K562 (cell line): Measurements from ENCODE around the gene TRIM44. TPM values are rescaled to one million over a fixed set of nuclear protein-coding genes. Genes with fewer than 3 reads are reported as not detected.

Experiments used
- ATF4 ChIP-seq: fragments of 450-650 bp; formaldehyde crosslinking; IDR thresholded peaks from 2 replicates; pipeline ENCODE4 v1.4.0; 2022; ENCODE audit warnings: mild to moderate bottlenecking, moderate library complexity
- ATF7 ChIP-seq: fragments of 450-650 bp; IDR thresholded peaks from 2 replicates; pipeline ENCODE4 v1.7.1; 2014; ENCODE audit warnings: mild to moderate bottlenecking, moderate library complexity
- CEBPG ChIP-seq, 3 experiments: fragments of 200-800 bp in 1 of 3; sonication (Bioruptor generic) in 1 of 3; sonication (generic) in 1 of 3; formaldehyde crosslinking in 1 of 3; IDR thresholded peaks in 2 of 3; conservative IDR thresholded peaks in 1 of 3; 2 replicates each; pipeline versions ENCODE4 v1.6.1 to v1.8.0; 2016 to 2022; ENCODE audit warnings: missing compliant biosample characterization in 2 of 3, missing genetic modification characterization in 2 of 3, mild to moderate bottlenecking in 1 of 3, missing genetic modification reagents in 1 of 3
- CUX1 ChIP-seq: fragments of 200-800 bp; sonication (Bioruptor generic); IDR thresholded peaks from 2 replicates; pipeline ENCODE4 v1.6.1; 2016; ENCODE audit warnings: missing genetic modification characterization, missing compliant biosample characterization
- ETS2 ChIP-seq: IDR thresholded peaks from 2 replicates; pipeline ENCODE4 v1.6.1; 2016; ENCODE audit warnings: borderline replicate concordance, missing genetic modification characterization, mild to moderate bottlenecking, moderate library complexity, missing compliant biosample characterization; ENCODE audit not compliant: poor library complexity, severe bottlenecking
- FOXJ2 ChIP-seq: fragments of 200-800 bp; sonication (Bioruptor generic); IDR thresholded peaks from 2 replicates; pipeline ENCODE4 v1.6.1; 2016; ENCODE audit warnings: missing genetic modification characterization, missing compliant biosample characterization
- HDAC2 ChIP-seq: fragments of 450-650 bp; IDR thresholded peaks from 2 replicates; pipeline ENCODE4 v1.6.1; 2016; ENCODE audit warnings: mild to moderate bottlenecking
- HDAC3 ChIP-seq: fragments of 450-650 bp; IDR thresholded peaks from 2 replicates; pipeline ENCODE4 v1.6.1; 2018; ENCODE audit warnings: borderline replicate concordance, mild to moderate bottlenecking, moderate library complexity; ENCODE audit not compliant: partially characterized antibody
- HEY1 ChIP-seq: fragments of 250-450 bp; sonication (Bioruptor Pico); IDR thresholded peaks from 2 replicates; pipeline ENCODE4 v1.5.0; 2020; ENCODE audit warnings: mild to moderate bottlenecking, moderate library complexity, borderline replicate concordance
- HMBOX1 ChIP-seq: sonication (generic); IDR thresholded peaks from 2 replicates; pipeline ENCODE4 v1.6.1; 2016
- KDM1A ChIP-seq, 2 experiments: fragments of 450-650 bp; IDR thresholded peaks; 2 replicates each; pipeline ENCODE4 v1.6.1; 2016; ENCODE audit warnings: mild to moderate bottlenecking in 2 of 2
- KDM4B ChIP-seq, 2 experiments: fragments of 450-650 bp in 1 of 2; sonication (generic) in 1 of 2; IDR thresholded peaks; 2 replicates each; pipeline ENCODE4 v1.6.1; 2016 to 2017; ENCODE audit warnings: borderline replicate concordance in 2 of 2, antibody characterized with exemption in 1 of 2, low read depth in 1 of 2, mild to moderate bottlenecking in 1 of 2
- L3MBTL2 ChIP-seq: fragments of 450-650 bp; IDR thresholded peaks from 2 replicates; pipeline ENCODE4 v1.6.1; 2016; ENCODE audit warnings: mild to moderate bottlenecking, moderate library complexity
- MTA1 ChIP-seq: fragments of 450-650 bp; IDR thresholded peaks from 2 replicates; pipeline ENCODE4 v1.6.1; 2017; ENCODE audit warnings: borderline replicate concordance
- NCOA2 ChIP-seq, 2 experiments: fragments of 450-650 bp; IDR thresholded peaks; 2 replicates each; pipeline ENCODE4 v1.6.1; 2018; ENCODE audit warnings: mild to moderate bottlenecking in 2 of 2, moderate library complexity in 1 of 2; ENCODE audit not compliant: partially characterized antibody in 2 of 2
- NFRKB ChIP-seq: fragments of 450-650 bp; IDR thresholded peaks from 2 replicates; pipeline ENCODE4 v1.6.1; 2016; ENCODE audit warnings: low read depth
- SMARCA5 ChIP-seq: fragments of 450-650 bp; IDR thresholded peaks from 2 replicates; pipeline ENCODE4 v1.6.1; 2016
- SNAPC5 ChIP-seq: fragments of 250-450 bp; sonication (Bioruptor Pico); IDR thresholded peaks from 2 replicates; pipeline ENCODE4 v1.8.0; 2021; ENCODE audit warnings: moderate library complexity, mild to moderate bottlenecking, inconsistent platforms
- SOX6 ChIP-seq: fragments of 450-650 bp; IDR thresholded peaks from 2 replicates; pipeline ENCODE4 v1.6.1; 2014; ENCODE audit warnings: mild to moderate bottlenecking
- TAL1 ChIP-seq: fragments of 450-650 bp; IDR thresholded peaks from 2 replicates; pipeline ENCODE4 v1.6.1; 2016; ENCODE audit warnings: mild to moderate bottlenecking
- THAP7 ChIP-seq: fragments of 250-450 bp; sonication (Bioruptor Pico); IDR thresholded peaks from 2 replicates; pipeline ENCODE4 v1.5.0; 2021
- ZKSCAN3 ChIP-seq: fragments of 250-450 bp; sonication (Bioruptor Pico); IDR thresholded peaks from 2 replicates; pipeline ENCODE4 v1.4.0; 2020
- ZNF239 ChIP-seq: fragments of 250-450 bp; sonication (Bioruptor Pico); IDR thresholded peaks from 2 replicates; pipeline ENCODE4 v1.4.0; 2020; ENCODE audit warnings: mild to moderate bottlenecking
- polyA plus RNA-seq, 8 experiments: library from polyadenylated mRNA; depleted of rRNA in 4 of 8; stranded (reverse) in 5 of 8; unstranded in 3 of 8; fragments of >200 nt; fragmentation: Nextera tagmentation in 2 of 8; fragmentation: Illumina TruSeq in 1 of 8; extraction: Ambion mirVana in 2 of 8; extraction: Trizol in 1 of 8; gene quantifications; 2 replicates each; pipeline versions ENCODE4 v1.2.1 to v1.2.3, GENCODE V29; 2011 to 2014; ENCODE audit warnings: inconsistent platforms in 1 of 8, missing spikeins in 1 of 8
- total RNA-seq, 7 experiments: library from RNA; depleted of rRNA in 6 of 7; stranded (reverse); fragments of >200 nt in 6 of 7; fragmentation: Illumina TruSeq in 2 of 7; extraction: Trizol in 2 of 7; gene quantifications; 2 replicates each; pipeline versions ENCODE4 v1.2.1 to v1.2.3, GENCODE V29; 2011 to 2021; ENCODE audit warnings: low replicate concordance in 1 of 7

The TRIM44 gene
- total and polyA plus RNA-seq, 9 of the 15 experiments (the other 6 are each of a cell fraction or from before 2014, with no cell fraction given), result 8.3 to 105 (median 37.2) TPM

GRCh38 chr11:35786188-35786587 is 123.6 kb downstream of the TRIM44 start (continued):
- no peak for TF ChIP-seq CUX1 (CRISPR knock-in tag)
- no peak for TF ChIP-seq SNAPC5 (CRISPR knock-in tag)
- peak; percentile 85 for TF ChIP-seq FOXJ2 (tag)
- no peak for TF ChIP-seq THAP7 (CRISPR knock-in tag)
- peak; percentile 90 for TF ChIP-seq ATF7
- peak; percentile 15; the same call in 1 of the 2 replicates for TF ChIP-seq CEBPG (CRISPR knock-in tag; IDR thresholded peaks at IDR 0.05)
- TF ChIP-seq CEBPG (tag; conservative IDR thresholded peaks at IDR 0.05 in 1 of 2, IDR thresholded peaks at IDR 0.05 in 1 of 2), result peak; percentile 57 to 97
- peak; percentile 71 for TF ChIP-seq HMBOX1
- TF ChIP-seq ATF4 (CRISPR knock-in tag), result peak; percentile 86
- no peak for TF ChIP-seq HEY1 (CRISPR knock-in tag)
- no peak for TF ChIP-seq KDM4B (IDR thresholded peaks at IDR 0.05; ENCODE audit: borderline replicate concordance in 2 of 2, low read depth in 1 of 2)
- peak; percentile 52 for TF ChIP-seq HDAC3
- TF ChIP-seq TAL1, result peak; percentile 71
- TF ChIP-seq L3MBTL2, result peak; percentile 32
- TF ChIP-seq SOX6, result peak; percentile 87
- peak; percentile 46; the same call in 1 of the 2 replicates for TF ChIP-seq HDAC2
- TF ChIP-seq SMARCA5, result no peak
- TF ChIP-seq MTA1, result peak; percentile 36; the same call in 1 of the 2 replicates
- no peak for TF ChIP-seq ZKSCAN3 (CRISPR knock-in tag)
- TF ChIP-seq NCOA2 (IDR thresholded peaks at IDR 0.05; ENCODE audit: partially characterized antibody in 2 of 2), result no peak
- TF ChIP-seq NFRKB, result no peak
- TF ChIP-seq KDM1A (IDR thresholded peaks at IDR 0.05), result no peak
- TF ChIP-seq ETS2, result no peak
- TF ChIP-seq ZNF239 (CRISPR knock-in tag), result 0 out of 2 replicates have a peak, but pooled peaks have one; percentile 20
